Endothelial cell of umbilical vein (primary cell): ENCODE data around the gene EML1. TPM values are rescaled to one million over a fixed set of nuclear protein-coding genes. Genes with fewer than 3 reads are reported as not detected.

Experiments used
- BruUV-seq: library from RNA; stranded (reverse); fragments of 400-500 nt; replicated peaks from 2 replicates; lab custom pipeline; 2021; lab: Mats Ljungman, UMichigan
- CTCF ChIA-PET: fragments of 300-600, 350-600 bp; sonication (Branson Sonifier 250); formaldehyde crosslinking; loops from one replicate; lab custom pipeline; 2021; ENCODE audit warnings: antibody characterized with exemption, inconsistent platforms; lab: Charles Lee
- POLR2A ChIA-PET: fragments of 300-600, 350-600 bp; sonication (Branson Sonifier 250); formaldehyde crosslinking; loops from one replicate; lab custom pipeline; 2021; ENCODE audit warnings: antibody characterized with exemption, inconsistent platforms; lab: Charles Lee
- DNase-seq: peaks from one replicate; pipeline ENCODE4 v3.0.0-alpha.2; 2011; ENCODE audit warnings: low read depth, low spot score
- FAIRE-seq: peaks from 2 replicates; lab custom pipeline; 2011; peaks lifted over from hg19 to GRCh38; lab: Jason Lieb, UNC
- H2AFZ ChIP-seq: 2 replicates; pipeline ENCODE4 v1.6.0; 2012; ENCODE audit warnings: low read depth, low read length, control low read depth, inconsistent platforms
- H3K27ac ChIP-seq: 2 replicates; pipeline ENCODE4 v1.5.1; 2011; ENCODE audit warnings: low read depth, mild to moderate bottlenecking, control low read depth, low read length, moderate library complexity; ENCODE audit not compliant: insufficient read depth
- H3K27me3 ChIP-seq, 2 experiments: 2 replicates each; pipeline versions ENCODE4 v1.6.0 to v1.6.1; 2011; ENCODE audit warnings: low read length in 2 of 2, mixed read lengths in 1 of 2; ENCODE audit not compliant: control insufficient read depth in 2 of 2, insufficient read depth in 2 of 2
- H3K36me3 ChIP-seq, 2 experiments: 2 replicates in 1 of 2; 3 replicates in 1 of 2; pipeline ENCODE4 v1.5.1; 2011; ENCODE audit warnings: low read length in 2 of 2, mild to moderate bottlenecking in 1 of 2, moderate library complexity in 1 of 2; ENCODE audit not compliant: control insufficient read depth in 2 of 2, insufficient read depth in 2 of 2; ENCODE audit errors: extremely low read depth in 1 of 2
- H3K4me1 ChIP-seq: 3 replicates; pipeline ENCODE4 v1.5.1; 2011; ENCODE audit warnings: mild to moderate bottlenecking, low read length; ENCODE audit not compliant: control insufficient read depth, insufficient read depth; ENCODE audit errors: extremely low read depth
- H3K4me2 ChIP-seq: 2 replicates; pipeline ENCODE4 v1.6.1; 2011; ENCODE audit warnings: low read length, control low read depth, mixed read lengths; ENCODE audit not compliant: insufficient read depth
- H3K4me3 ChIP-seq, 3 experiments: fragments of 200-600 bp in 1 of 3; sonication (generic), shearing (Covaris generic) in 1 of 3; replicated peaks in 1 of 3; 2 replicates each; pipeline ENCODE4 v1.5.1; 2011 to 2016; ENCODE audit warnings: control low read depth in 3 of 3, low read length in 3 of 3, mild to moderate bottlenecking in 2 of 3, inconsistent platforms in 1 of 3, low read depth in 1 of 3, moderate library complexity in 1 of 3; ENCODE audit not compliant: insufficient read depth in 1 of 3
- H3K79me2 ChIP-seq: 2 replicates; pipeline ENCODE4 v1.6.0; 2012; ENCODE audit warnings: low read length, inconsistent platforms; ENCODE audit not compliant: control insufficient read depth, insufficient read depth
- H3K9ac ChIP-seq: replicated peaks from 2 replicates; pipeline ENCODE3; 2011; ENCODE audit warnings: low read length, control low read depth; ENCODE audit not compliant: insufficient read depth; ENCODE audit errors: extremely low read depth
- H3K9me1 ChIP-seq: replicated peaks from 3 replicates; pipeline ENCODE4 v1.6.0; 2011; ENCODE audit warnings: mild to moderate bottlenecking, low read length; ENCODE audit not compliant: control insufficient read depth, insufficient read depth; ENCODE audit errors: extremely low read depth
- H3K9me3 ChIP-seq: replicated peaks from 2 replicates; pipeline ENCODE4 v1.5.1; 2012; ENCODE audit warnings: low read length, inconsistent platforms; ENCODE audit not compliant: control insufficient read depth, insufficient read depth
- H4K20me1 ChIP-seq: replicated peaks from 2 replicates; pipeline ENCODE3; 2011; ENCODE audit warnings: mild to moderate bottlenecking, low read length; ENCODE audit not compliant: control insufficient read depth, insufficient read depth; ENCODE audit errors: extremely low read depth
- CTCF ChIP-seq, 2 donors: IDR thresholded peaks; 1 replicate in 1 of 2; 2 replicates in 1 of 2; pipeline ENCODE4 v1.5.1; 2011; ENCODE audit warnings: low read length in 2 of 2, mild to moderate bottlenecking in 2 of 2, moderate library complexity in 2 of 2, control low read depth in 1 of 2, inconsistent platforms in 1 of 2, low read depth in 1 of 2; ENCODE audit not compliant: insufficient read depth in 1 of 2; ENCODE audit errors: extremely low read depth in 1 of 2
- EZH2 ChIP-seq: IDR thresholded peaks from 2 replicates; pipeline ENCODE4 v1.6.1; 2012; ENCODE audit warnings: borderline replicate concordance, low read depth, mild to moderate bottlenecking, moderate library complexity, low read length, inconsistent platforms; ENCODE audit not compliant: severe bottlenecking
- FOS ChIP-seq: IDR thresholded peaks from 2 replicates; pipeline ENCODE4 v1.6.1; 2011; ENCODE audit warnings: mild to moderate bottlenecking, low read length, moderate library complexity, borderline replicate concordance; ENCODE audit not compliant: insufficient read depth
- GATA2 ChIP-seq: IDR thresholded peaks from 2 replicates; pipeline ENCODE4 v1.7.0; 2011; ENCODE audit warnings: low read depth, mild to moderate bottlenecking, moderate library complexity, mixed read lengths, low read length; ENCODE audit not compliant: insufficient read length, insufficient read depth
- JUN ChIP-seq: IDR thresholded peaks from 2 replicates; pipeline ENCODE4 v1.6.1; 2011; ENCODE audit warnings: borderline replicate concordance, low read depth; ENCODE audit not compliant: insufficient read length, insufficient read depth
- MAX ChIP-seq: IDR thresholded peaks from 2 replicates; pipeline ENCODE4 v1.6.1; 2011; ENCODE audit not compliant: insufficient read depth, insufficient read length
- MYC ChIP-seq: IDR thresholded peaks from one replicate; pipeline ENCODE4 v1.6.1; 2011; ENCODE audit warnings: mild to moderate bottlenecking, low read depth, low read length
- POLR2A ChIP-seq: IDR thresholded peaks from 2 replicates; pipeline ENCODE4 v1.6.1; 2012; ENCODE audit warnings: low read depth, mild to moderate bottlenecking, control low read depth, low read length
- POLR2AphosphoS5 ChIP-seq: IDR thresholded peaks from 2 replicates; pipeline ENCODE4 v1.6.1; 2012; ENCODE audit warnings: low read depth, mild to moderate bottlenecking, control low read depth, low read length, moderate library complexity; ENCODE audit not compliant: insufficient read depth
- dilution Hi-C: fragments of 300-500 bp; cut with MboI; formaldehyde crosslinking; loops from one replicate; pipeline ENCODE4 v1.15.0; 2019; ENCODE audit warnings: low sequenced_read_pairs; ENCODE audit not compliant: extremely low pct_ligation_motif_present
- intact Hi-C: fragments of 100-400 bp; cut with micrococcal nuclease; formaldehyde crosslinking; loops from one replicate; pipeline ENCODE4 v1.10.0; 2022
- polyA plus RNA-seq, 4 experiments: library from polyadenylated mRNA; depleted of rRNA in 3 of 4; stranded (reverse) in 3 of 4; unstranded in 1 of 4; fragments of >200 nt; gene quantifications; 2 replicates each; pipeline versions ENCODE4 v1.2.1 to v1.2.3, GENCODE V29; 2011 to 2012; ENCODE audit warnings: missing spikeins in 1 of 4
- total RNA-seq: library from RNA; stranded (reverse); gene quantifications from 2 replicates; pipeline ENCODE4 v1.2.3, GENCODE V29; 2021

Gene EML1
- total and polyA plus RNA-seq, 2 donors (not counting 3 experiments of a cell fraction or from before 2014, with no cell fraction given), result 22.9 to 33.0 TPM

GRCh38 chr14:99774556-99775307 lies 18.5 kb upstream of the EML1 start:
- no TSS peak for BruUV-seq
- no peak overlapping the region for H3K27ac ChIP-seq
- H4K20me1 ChIP-seq, result no peaks in the 10 kb centered on the region
- H3K36me3 ChIP-seq, result no peaks in the 10 kb centered on the region
- TF ChIP-seq JUN, result no peak
- no peak overlapping the region for H3K4me3 ChIP-seq
- ChIA-PET POLR2A (no interaction called here), CTCF (interaction anchor here (0.6 to 2.9 kb wide), 4 partner anchors 17 to 203 kb away, joined by 3 to 11 read pairs (median 7); no protein-coding TSS in a partner anchor)
- dilution Hi-C loops, result no loop called here
- H3K27me3 ChIP-seq, result no peaks in the 10 kb centered on the region
- FAIRE-seq, result no peak
- H3K4me2 ChIP-seq, result no peak overlapping the region
- H3K9ac ChIP-seq, result no peak overlapping the region
- intact Hi-C loops, result no loop called here
- H3K9me1 ChIP-seq, result no peaks in the 10 kb centered on the region
- H3K4me1 ChIP-seq, result no peaks in the 10 kb centered on the region
- no peaks in the 10 kb centered on the region for H3K9me3 ChIP-seq
- no peak for DNase-seq
- no peak overlapping the region for H2AFZ ChIP-seq
- H3K79me2 ChIP-seq, result no peaks in the 10 kb centered on the region

GRCh38 chr14:99775351-99775750 lies 17.9 kb upstream of the EML1 start:
- intact Hi-C loops, result no loop called here

More at GRCh38 chr14:99775351-99775750, 17.9 kb upstream of the EML1 start:
- Histone ChIP-seq H3K4me2 (no peak overlapping the region), H3K27me3 (no peaks in the 10 kb centered on the region), H3K27ac (no peak overlapping the region), H3K9me1 (no peaks in the 10 kb centered on the region), H4K20me1 (no peaks in the 10 kb centered on the region), H2AFZ (no peak overlapping the region), H3K36me3 (no peaks in the 10 kb centered on the region), H3K9ac (no peak overlapping the region), H3K9me3 (no peaks in the 10 kb centered on the region), H3K4me1 (no peaks in the 10 kb centered on the region), H3K79me2 (no peaks in the 10 kb centered on the region), H3K4me3 (no peak overlapping the region)
- CTCF ChIA-PET, result interaction anchor here (2.8 to 2.9 kb wide), 2 partner anchors 17 to 18 kb away, joined by 10 to 11 read pairs; no protein-coding TSS in a partner anchor
- dilution Hi-C loops, result no loop called here
- BruUV-seq, result no TSS peak
- FAIRE-seq (no peak), DNase-seq (no peak)
- TF ChIP-seq MYC, result no peak
- no peak for TF ChIP-seq FOS
- TF ChIP-seq CTCF (IDR thresholded peaks at IDR 0.05; ENCODE audit: extremely low read depth in 1 of 2, insufficient read depth in 1 of 2, low read depth in 1 of 2, low read length in 2 of 2), result no peak
- TF ChIP-seq POLR2A, result no peak
- TF ChIP-seq POLR2AphosphoS5, result no peak
- TF ChIP-seq GATA2, result no peak
- TF ChIP-seq JUN, result no peak
- no peak for TF ChIP-seq EZH2
- TF ChIP-seq MAX, result no peak
- POLR2A ChIA-PET, result no interaction called here
